NOMO-1 treated with DMSO at 0.1 percent for 48 hours (cell line): Measurements from ENCODE around the gene SORL1.

ENCODE experiments used
- DNase-seq: peaks from one replicate; lab custom pipeline; 2025; ENCODE audit not compliant: unreplicated experiment; lab: John Stamatoyannopoulos, UW

SORL1 gene

DNA sequence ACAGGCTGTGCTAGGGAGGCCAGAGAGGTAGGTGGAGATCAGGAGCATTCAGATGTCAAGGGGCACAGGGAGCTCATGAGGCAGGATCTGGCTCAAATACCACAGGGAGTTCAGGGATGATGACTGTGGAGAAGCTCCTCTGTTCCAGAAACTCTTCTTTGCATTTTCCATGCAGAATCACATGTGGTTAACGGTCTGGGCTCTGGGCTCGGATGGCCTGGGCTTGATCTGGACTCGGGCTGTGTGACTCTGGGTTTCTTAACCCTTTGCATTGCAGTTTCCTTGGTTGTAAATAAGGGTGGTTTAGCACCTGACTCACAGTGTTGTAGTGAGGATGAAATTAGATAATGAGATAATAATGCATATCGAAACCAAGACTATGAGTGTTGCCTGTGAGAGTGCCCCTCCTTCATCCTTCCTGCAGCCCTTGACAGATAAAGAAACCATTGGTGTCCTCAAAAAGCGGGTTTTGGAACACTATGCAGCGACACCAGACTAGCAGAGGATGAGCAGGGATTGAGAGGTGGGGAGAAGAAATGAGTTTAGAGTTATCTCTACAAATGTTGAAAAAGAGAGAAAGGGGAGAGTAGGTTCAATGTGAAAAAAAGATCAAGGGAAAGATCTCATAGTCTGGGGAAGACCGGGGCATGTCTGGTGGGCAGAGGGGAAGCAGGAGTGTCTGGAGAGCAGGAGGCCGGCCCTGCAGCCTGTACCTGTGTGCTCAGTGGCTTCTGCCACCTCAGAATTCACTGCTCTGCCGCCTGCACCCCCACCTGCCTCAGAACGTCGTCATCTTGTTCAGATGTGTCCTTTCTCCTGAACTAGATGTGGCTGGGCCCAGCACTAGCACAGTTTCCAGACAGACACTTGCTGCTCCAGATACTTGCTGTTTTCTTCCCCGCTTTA lies 198.5 kb downstream of the SORL1 start:
- no peak for DNase-seq

DNA sequence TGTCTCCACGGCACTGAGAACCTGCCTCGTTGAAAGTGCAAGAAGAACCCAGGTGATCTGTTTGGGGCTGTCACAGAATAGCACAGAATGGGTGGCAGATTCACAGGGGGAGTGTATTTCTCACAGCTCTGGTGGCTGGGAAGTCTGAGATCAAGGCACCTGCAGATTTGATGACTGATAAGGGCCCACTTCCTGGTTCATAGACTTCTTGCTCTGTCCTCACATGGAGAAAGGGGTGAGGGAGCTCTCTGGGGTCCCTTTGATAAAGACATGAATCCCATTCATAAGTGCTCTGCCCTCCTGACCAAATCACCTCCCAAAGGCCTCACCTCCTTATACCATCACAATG lies 199.1 kb downstream of the SORL1 start:
- no peak for DNase-seq

DNA sequence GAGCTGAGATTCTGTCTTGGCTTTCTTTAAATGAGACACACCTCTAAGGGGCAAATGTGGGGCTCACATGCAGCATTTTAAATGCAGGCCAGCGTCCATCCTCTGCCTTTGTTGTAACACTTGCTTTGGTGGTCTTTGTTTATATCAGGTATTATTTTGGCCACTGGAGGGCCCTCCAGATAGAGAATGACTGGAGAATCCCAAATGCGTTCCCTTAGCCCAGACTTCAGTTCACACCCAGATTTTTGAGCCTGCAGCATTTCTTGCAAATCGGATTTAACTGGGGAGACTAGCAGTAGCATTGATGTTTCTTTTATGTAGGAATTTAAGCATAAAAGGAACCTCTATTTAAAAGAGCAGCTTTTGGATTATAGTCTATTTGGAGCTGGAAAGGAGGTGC lies 200.9 kb downstream of the SORL1 start:
- no peak for DNase-seq

DNA sequence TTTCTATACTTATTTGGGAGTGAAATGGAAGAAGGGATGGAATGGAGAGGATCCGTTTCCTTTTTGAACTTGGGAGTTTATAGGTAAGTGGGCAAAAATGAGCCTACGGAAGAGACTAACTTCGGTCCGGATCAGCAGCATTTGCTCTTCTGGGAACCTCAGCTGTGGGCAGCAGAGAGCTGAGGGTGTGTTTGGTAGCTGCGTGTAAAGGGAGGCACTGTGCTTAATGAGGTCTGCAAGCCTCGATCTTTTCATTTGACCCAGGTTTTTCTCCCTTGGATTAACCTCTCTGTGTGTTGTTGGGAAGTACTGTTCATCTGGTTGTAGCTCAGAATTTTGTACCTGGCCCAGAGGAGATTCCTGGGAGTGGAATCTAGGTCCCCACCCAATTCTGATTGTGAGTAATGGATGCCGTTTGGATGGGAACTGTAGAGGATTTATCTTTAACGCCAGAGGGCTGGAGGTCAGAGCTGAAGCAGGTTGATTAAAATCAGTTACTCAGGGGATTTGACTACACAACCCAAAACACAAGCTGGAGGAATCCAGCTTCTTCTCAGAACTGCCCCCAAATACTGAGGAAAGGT lies 202.2 kb downstream of the SORL1 start:
- DNase-seq, result no peak

DNA sequence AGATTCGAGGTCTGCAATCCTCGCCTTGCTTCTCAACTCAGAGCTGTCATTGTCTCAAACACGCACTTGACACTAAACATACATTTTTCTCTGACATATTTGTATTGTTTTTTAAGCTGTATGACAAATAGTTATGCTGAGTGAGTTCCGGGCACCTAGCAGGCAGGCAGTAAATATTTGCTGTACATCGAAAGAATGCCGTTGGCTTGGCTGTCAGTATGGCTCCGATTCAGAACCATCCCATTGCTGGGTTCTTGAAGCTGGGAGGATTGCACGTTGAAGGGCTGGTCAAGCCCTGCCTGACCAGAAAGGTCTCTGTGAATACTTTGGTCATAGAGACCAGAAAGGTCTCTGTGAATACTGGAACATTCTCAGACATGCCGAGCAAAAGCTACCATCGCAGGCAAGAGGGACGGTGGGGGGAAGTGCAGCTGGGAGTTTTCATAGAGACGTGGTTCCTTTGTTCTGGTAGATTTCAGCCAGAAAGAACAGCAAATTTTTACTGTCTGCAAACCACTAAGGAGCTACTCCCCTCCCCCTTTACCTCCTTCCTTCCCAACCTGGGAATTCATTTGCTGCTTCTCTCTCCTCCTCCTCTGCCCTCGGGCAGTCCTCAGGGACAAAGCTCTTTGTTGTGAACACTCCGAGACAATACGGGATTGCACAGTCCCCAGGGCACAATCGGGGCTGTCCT lies 202.9 kb downstream of the SORL1 start:
- no peak for DNase-seq

DNA sequence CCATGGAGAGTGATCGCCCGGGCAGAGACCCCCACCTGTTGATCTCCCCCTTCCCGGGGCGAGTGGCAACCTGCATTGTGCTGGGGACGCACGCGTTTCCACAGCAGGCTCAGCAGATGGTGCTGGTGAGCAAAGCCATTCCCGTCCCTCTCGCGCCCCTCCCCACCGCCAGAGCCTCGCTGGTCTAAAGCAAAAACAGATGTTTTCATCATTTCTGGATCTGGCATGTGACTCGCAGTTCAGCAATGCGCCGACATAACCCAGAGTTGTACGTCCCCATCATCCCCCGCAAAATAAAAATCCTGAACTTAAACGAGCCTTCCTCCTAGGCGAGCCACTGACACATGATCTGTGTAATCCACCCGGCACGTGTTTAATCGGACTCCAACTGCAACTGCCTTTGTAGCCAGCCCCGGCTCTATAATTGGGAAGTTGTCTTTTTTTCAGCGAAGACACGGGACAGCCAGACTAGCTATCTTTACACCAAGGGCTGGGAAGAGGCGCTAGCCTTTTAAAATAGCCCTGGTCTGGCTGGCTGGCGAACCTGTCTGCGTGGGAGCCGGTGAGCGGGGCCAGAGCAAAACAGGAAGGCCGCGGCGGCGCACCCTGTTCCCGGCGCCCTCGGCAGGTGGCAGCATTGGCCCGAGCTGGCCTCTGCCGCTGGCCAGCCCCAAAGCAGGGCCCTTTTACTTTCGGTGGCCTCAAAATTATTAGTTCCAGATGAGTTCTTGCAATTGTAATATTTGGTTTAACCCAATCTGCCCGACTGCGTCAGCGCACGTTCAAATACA lies 203.6 kb downstream of the SORL1 start:
- peak; percentile 78 for DNase-seq

DNA sequence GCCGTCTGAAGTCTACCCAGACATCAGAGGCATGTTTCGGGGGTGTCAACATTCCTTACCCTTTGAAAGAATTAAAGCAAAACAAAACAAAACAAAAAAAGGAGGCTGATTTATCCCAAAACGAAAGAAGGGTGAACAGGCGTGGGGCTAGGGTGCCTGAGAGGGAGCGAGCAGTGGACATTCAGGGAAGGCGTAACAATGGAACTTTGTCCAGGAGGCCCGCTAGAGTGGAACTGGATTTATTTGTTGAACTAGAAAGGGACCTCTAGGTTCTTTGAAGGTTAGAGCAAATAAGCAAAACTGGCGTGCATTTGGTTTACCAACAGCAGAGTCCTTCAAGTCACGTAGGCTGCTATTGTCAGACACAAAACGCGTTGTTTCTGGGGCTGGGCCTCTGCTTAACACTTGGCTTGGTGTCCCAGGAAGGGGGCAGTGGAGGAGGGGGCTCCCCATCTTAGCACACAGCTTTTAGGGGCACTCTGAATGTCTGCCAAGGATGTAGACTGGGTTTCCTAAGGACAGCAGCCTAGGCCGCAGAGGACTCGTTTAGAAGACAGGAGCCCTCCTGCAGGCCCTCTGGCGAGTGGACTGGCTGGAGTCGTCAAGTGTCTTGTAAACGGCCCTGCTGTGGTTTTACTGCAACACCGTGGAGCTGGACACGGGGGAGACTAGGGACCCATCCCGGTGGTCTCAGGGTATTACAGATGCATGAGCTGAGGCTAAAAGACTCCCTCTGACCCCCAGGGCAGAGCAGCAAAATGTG lies 204.4 kb downstream of the SORL1 start:
- no peak for DNase-seq

DNA sequence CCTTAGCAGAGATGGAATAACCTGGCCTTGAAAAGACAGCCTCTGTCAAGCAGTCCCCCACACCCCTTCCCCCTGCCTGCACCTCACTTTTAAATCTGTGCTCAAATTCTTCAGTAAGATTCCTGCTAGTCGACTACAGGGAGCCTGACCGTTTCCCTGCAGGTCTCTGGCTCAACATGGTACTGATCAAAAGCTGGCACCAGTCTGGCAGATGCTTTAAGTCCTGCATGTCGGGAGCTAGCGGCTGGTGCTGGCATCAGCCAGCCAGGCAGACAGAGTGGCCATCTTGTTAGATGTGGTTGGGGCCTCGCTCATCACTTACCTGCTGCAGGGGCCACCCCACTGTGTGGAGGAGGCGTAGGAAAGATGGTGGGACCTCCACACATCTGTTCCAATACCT lies 205.0 kb downstream of the SORL1 start:
- DNase-seq, result no peak

DNA sequence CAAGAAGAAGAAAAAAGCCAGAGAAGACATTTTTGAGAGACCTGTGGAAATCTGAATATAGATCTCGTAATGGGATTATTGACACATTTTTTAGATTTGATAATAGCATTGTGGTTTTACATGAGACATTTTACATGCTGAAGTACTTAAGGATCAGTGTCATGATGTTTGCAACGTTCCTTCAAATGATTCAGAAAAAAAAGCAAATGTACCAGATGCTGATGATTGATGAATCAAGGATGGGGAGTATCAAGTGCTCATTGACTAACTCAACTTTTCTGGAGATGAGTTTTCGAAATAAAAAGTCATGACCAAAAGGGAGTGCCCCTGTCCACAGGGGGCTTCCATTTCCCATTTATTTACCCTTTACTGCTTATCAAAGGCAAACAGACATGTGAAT lies 207.7 kb downstream of the SORL1 start:
- DNase-seq, result no peak

DNA sequence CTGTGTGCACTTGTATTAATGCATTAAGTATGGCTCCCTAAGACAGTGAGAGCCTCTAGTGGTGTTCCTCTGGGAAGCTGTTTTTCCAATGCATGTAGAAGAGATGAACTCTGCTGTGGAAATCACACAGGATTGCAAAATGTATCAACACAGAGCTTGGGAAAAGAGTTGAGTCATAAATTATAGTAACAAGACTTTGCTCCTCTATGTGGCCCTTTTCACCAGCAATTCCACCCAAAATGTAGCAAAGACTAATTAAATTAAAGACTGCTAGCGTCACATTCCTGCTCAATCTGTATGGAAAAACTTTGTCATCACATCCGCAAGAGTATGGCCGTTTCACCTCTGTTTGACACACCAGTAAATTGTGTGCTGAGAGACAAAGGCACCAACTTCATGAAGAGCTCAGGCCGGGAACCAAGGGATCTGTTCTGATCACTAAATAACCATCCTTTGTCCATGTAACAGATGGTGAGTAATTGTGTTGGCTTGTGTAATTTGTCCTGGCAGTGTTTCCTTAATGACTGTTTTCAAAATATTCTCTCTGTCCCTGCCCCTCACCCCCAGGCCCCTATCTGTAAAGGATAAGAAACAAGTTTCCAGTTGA lies 209.9 kb downstream of the SORL1 start:
- no peak for DNase-seq

DNA sequence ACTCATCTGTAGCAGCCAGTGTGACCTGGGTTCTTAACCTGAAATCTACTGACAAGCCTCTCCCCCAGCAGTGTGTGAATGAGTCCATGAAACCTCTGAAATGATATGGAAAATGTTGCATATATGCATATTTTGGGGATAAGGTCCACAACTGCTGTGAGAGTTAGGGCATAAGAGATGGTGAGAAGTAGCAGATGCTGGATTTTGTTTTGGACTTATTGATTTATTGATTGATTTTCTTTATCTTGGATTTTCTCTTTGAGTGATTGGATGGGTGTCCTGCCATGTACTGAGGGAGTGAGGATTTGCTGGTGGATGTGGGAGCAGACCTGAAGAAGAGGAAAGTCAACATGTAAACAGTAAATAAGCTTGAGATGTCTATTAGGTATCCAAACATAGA lies 212.0 kb downstream of the SORL1 start:
- DNase-seq, result no peak

DNA sequence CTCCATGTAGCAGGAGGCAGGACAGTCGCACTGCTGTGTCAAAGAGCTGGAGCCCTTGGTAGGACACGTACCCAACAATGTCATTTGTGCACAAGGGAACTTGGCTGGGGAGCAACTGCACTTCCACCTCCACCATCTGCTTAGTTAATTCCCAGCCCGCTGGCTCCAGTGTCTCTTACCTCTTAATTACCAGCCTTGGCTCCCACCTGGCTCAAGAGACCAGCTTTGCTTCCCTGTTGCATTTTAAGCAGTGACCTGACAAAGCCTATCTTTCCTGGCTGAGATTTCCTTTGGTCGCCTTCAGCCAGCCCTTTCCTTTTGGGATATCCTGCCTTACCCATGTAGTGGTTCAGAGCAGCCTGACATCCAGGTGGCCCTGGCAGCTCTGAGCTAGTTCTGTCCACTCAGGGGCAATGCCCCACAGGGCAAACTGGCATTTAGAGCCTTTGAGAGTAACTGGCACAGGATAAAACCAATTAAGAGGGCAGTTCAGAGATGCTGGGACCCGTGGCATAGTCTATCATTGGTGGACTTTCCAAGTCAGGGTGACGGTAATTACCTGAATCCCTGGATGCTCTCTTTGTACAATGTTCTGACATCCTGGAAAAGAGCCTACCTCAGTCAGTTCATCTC lies 213.2 kb downstream of the SORL1 start:
- DNase-seq, result no peak

DNA sequence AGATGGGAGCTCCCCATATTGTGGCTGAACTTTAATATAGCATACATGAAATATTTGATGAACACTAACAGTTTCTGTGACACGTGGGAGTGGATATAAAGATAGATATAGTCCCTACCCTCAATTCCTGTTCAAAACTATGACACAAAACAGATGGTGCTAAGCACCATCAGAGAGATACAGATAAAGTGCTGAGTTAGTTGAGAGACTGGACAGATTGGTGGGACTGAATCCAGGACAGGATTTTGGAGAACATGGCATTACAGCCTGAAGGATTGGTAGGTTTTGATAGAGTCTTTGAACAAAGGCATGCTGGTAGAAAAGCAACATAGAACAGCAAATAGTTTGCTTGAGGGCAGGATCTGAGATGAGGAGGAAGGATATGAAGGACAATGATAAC lies 215.7 kb downstream of the SORL1 start:
- DNase-seq, result no peak

DNA sequence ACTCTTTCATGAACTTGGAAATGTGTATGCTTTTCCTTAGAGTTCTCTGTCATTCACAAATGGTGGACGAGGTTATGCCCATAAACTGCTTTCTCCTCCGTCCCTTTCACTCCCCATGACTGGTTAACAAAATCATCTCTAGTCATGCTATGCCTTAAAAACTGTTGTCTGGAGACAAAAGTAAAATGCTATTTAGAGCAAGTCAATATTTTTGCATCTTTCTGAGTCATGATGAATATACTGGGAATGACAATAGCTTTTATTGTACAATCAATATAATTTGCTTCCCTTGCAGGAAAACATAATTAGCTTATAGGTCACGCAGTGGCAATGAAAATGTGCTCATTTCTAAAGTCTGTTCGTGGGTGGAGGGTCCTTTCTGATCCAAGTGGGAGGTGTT lies 217.3 kb downstream of the SORL1 start:
- DNase-seq, result no peak

DNA sequence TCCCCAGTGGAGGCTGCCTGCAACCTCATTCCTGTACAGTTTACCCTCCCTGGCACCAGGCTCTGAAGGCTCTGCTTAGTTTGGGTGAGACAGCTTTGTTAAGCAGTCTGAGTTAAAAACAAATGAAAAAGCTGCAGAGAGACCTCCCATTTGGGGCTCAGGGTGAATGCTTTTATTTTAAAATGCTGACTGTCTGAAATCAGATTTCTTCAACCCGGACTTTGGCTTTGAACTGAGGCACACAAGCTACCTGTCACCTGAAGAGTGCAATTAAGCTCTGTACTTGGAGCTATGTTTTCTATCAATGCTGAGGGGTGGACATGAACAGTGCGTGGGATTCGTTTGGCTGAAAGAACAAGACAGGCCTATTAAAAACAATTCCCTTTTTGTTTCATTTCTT lies 218.2 kb downstream of the SORL1 start:
- no peak for DNase-seq

DNA sequence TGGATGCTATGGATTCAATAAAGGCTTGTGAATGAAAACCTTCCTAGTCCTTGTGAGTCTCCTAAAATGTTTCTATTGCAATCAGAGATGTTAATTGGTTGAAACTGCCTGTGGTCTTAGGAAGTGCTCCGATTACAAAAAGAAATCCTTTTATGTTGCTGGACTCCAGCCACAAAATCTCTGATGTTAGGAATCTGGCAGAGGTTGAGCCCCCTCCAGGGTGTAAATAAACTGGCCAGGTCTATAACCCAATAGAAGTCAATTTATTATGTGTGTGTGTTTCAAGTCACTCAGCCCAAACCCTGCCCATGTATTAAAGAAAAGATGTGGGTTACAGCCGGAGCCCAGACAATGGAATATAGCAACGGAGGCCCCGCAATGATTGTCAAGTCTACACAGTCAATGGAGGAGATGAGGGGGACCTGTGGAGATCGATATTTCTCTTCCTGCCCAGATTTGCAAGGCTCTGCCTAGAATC lies 218.7 kb downstream of the SORL1 start:
- DNase-seq, result no peak

DNA sequence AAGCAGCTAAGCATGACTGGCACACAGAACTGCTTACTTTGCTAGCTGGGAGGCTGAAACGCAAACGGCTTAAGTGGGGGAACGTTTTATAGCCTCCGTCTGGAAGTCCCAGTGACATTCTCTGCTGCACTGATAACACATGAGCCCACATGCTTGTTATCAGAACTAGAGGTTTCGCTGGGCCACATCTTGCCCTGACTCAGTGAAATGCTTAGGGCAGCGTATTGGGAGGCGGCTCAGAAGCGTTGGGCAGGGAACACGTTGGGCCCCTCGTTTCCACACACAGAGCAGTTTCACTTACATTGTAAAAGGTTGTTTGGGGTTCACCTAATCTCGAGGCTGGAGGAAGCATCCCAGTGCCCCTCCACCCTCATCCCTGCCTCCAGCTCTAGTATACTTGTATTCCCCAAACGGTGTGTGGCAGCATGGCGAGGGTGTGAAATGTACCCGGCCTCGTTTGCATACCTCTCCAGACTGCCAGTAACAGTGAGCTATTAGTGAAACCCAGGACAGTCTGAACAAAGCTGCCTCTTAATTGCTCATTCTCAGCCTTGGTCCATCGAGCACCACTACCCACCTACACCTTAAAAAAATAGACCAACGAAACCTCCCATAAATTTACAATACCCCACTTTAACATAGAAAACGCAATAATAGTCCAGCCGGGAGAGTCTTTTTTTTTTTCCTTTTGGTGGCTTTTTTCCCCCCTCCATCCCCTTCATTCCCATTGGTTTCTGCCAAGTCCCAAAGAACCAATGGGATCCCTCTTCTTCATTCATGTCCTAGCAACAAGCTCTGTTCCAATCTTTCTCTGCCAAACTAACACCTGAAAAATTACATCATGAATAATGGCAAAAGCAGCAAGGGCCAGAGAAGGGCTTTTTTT lies 219.4 kb downstream of the SORL1 start:
- DNase-seq, result no peak

DNA sequence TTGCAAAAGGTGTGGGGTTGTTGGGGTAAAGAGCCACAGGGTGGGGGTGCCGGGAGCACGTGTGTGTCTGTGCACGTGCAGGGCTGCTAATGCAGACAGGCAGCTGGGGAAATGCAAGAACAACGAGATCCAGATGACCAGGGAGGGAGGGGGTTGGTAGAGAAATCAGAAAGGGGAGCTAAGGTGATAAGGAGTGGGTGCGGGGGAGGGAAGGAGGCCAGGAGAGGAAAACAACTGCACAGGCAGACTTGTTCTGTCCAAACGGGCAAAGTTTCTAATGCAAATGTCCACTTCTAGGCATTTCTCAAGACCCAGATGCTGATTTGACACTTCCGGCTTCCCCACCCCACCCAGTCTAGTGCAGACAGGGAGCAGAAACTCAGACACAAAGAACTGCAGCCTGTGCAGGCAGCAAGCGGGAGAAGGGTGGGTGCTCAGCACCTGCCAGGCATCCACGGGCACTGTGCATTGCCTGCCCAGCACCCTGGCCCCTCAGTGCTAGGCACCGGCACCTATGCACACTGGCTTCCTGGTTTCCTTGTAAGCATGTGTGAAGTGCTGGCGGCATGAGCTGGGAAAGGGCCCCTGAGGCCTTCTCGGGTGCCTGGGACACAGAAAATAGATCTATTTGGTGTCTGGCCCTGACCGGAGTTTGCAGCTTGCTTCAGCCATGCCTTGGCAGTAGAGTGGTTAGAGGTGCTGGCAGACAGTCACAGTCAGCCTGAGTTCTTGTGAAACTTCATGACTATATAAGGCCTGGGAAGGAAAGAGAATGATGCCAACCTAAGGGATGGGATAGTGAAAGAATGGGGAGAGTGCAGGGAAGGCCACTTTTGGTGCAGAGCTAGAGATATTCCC lies 220.7 kb downstream of the SORL1 start:
- no peak for DNase-seq
